HEK293T (cell line): Measurements from ENCODE around the gene FTO.

ENCODE experiments used
- BHLHE40 ChIP-seq: fragments of 450-650 bp; IDR thresholded peaks from 2 replicates; pipeline ENCODE4 v1.6.1; 2016; ENCODE audit warnings: mild to moderate bottlenecking, moderate library complexity, borderline replicate concordance
- FOXA1 ChIP-seq: fragments of 450-650 bp; IDR thresholded peaks from 2 replicates; pipeline ENCODE4 v1.6.1; 2016; ENCODE audit warnings: mild to moderate bottlenecking
- FOXK2 ChIP-seq: fragments of 450-650 bp; IDR thresholded peaks from 2 replicates; pipeline ENCODE4 v1.6.1; 2016; ENCODE audit warnings: mild to moderate bottlenecking
- FOXM1 ChIP-seq: fragments of 450-650 bp; IDR thresholded peaks from 2 replicates; pipeline ENCODE4 v1.6.1; 2017; ENCODE audit warnings: mild to moderate bottlenecking, borderline replicate concordance
- HDGF ChIP-seq: fragments of 450-650 bp; IDR thresholded peaks from 2 replicates; pipeline ENCODE4 v1.6.1; 2017; ENCODE audit warnings: antibody characterized with exemption, borderline replicate concordance
- LEF1 ChIP-seq: fragments of 450-650 bp; IDR thresholded peaks from 2 replicates; pipeline ENCODE4 v1.6.1; 2017; ENCODE audit warnings: mild to moderate bottlenecking, borderline replicate concordance
- NFRKB ChIP-seq: fragments of 450-650 bp; IDR thresholded peaks from 2 replicates; pipeline ENCODE4 v1.6.1; 2016; ENCODE audit warnings: mild to moderate bottlenecking, moderate library complexity
- PKNOX1 ChIP-seq: fragments of 450-650 bp; IDR thresholded peaks from 2 replicates; pipeline ENCODE4 v1.6.1; 2016
- SP1 ChIP-seq: fragments of 450-650 bp; IDR thresholded peaks from 2 replicates; pipeline ENCODE4 v1.6.1; 2017
- SUZ12 ChIP-seq: fragments of 450-650 bp; IDR thresholded peaks from 2 replicates; pipeline ENCODE4 v1.6.1; 2016; ENCODE audit warnings: mild to moderate bottlenecking
- TARDBP ChIP-seq: fragments of 450-650 bp; IDR thresholded peaks from 2 replicates; pipeline ENCODE4 v1.6.1; 2016
- ZNF384 ChIP-seq: fragments of 450-650 bp; IDR thresholded peaks from 2 replicates; pipeline ENCODE4 v1.6.1; 2016

- TF ChIP-seq PKNOX1 (no peak), NFRKB (no peak), LEF1 (no peak), BHLHE40 (no peak), FOXK2 (no peak), SP1 (no peak), FOXA1 (no peak), ZNF384 (no peak), FOXM1 (no peak), TARDBP (no peak), HDGF (no peak), SUZ12 (no peak)
These were observed 22.6 kb upstream of the FTO start for GRCh38 chr16:53681354-53681753.
